HPDE6-E6E7 (cell line): ENCODE results near the gene NTN3.

Source experiments
- DNase-seq: peaks from one replicate; pipeline ENCODE4 v3.0.0; 2011; ENCODE audit warnings: missing footprints; ENCODE audit errors: extremely low spot score

NTN3 gene

DNA sequence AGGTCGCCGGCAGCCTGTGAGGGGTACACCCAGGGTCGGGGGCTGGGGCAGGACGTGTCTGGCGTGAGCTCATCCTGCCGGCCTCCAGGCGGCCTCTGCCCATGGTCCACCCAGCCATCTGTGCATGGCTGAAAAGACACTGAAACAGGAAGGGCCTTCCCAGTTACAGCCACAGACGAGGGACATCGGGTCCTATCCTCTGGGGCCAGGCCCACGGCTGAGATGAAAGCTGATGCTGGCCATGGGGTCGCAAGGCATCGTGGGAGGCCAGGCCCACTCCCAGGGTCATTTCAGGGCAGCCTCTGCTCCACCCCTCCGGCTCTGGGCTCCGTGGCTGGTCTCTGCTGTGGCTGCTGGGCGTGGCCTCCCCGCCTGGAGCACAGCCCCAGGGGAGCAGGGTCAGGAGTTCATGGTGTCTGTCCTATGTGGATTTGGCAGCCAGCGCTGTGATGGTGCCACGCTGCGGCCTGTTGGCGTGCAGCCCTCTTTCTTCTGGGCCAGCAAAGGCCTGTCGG is 26.1 kb downstream of the NTN3 start:
- no peak for DNase-seq

DNA sequence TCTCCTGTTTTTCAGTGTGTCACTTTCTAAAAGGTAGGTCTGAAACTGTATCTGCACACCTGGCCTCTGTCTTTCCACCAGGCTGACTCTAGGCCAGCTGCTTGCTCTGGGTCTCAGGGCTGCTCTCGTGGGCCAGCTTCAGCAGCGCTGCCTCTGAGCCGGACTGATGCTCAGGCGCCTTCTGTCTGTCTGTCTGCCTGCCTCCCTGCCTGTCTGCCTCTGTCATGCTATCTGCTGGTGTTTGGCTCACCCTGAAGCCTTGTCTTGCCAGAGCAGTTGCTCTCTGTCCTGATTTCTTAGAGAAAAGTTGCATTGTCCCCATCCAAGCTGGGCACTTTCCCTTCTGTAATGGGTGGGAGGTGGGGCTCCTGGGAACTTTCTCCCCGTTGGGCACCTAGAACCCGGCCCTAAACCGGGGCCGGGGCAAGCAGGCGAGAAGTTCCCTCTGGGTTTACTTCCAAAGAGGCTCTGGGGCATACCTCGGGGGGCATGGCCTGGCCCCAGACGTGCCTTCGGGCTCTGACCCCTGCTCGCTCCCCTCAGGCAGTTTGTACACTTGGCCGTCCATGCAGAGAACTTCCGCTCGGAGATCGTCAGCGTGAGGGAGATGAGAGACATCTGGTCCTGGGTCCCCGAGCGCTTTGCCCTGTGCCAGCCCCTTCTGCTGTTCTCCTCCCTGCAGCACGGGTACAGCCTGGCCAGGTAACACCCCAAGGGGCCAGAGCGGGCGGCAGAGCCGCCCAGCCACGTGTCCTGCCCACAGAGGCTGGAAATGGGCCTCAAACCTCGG is 26.8 kb downstream of the NTN3 start:
- DNase-seq, result no peak

DNA sequence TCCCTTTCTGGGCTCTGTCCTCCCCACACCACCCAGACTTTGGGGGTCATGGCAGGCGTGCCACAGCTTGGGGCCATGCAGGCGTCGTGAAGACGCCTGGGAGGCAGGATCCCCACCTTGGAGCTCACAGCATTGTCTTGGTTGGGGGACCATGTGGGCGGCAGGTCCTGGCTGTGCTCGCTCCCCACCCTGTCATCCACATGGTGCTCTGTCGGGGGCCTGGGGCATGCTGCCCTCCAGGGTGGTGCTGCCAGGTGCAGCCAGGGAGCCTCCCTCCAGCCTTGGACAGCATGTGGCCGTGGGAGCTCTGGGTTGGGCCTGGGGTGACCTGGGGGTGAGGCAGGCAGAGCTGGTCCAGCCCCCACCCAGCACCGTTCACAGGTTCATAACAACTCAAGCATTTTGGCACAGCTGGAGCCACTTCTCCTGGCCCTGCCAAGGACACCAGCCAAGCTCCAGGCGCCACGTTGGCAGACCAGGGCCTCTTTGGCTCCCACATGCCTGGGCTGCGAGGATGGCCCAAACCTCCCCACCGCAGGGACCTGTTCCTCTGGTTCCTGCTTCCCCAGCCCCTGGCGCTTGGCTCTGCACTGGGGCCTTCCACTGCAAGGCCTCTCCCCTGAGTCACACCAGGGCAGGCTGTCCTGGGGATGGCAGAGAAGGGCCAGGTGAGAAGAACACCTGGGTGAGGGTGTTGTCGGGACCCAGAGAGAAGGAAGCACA is 27.6 kb downstream of the NTN3 start:
- DNase-seq, result no peak

DNA sequence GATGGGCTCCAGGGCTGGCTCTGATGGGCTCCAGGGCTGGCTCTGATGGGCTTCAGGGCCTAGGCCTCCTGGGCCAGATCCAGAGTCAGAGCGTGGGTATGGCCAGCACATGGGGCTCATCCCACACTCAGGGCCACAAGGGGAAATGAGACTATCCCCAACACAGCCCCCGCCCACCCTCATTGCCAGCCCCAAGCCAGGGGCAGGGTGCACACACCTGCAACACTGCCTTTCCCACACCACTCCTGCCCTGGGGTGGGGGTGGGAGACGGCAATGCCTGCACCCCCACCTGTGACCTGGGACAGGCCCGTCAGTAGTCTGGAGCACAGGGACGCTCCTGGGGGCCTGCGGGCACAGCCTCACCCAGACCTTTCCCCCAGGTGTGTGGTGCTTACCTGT is 28.4 kb downstream of the NTN3 start:
- no peak for DNase-seq

DNA sequence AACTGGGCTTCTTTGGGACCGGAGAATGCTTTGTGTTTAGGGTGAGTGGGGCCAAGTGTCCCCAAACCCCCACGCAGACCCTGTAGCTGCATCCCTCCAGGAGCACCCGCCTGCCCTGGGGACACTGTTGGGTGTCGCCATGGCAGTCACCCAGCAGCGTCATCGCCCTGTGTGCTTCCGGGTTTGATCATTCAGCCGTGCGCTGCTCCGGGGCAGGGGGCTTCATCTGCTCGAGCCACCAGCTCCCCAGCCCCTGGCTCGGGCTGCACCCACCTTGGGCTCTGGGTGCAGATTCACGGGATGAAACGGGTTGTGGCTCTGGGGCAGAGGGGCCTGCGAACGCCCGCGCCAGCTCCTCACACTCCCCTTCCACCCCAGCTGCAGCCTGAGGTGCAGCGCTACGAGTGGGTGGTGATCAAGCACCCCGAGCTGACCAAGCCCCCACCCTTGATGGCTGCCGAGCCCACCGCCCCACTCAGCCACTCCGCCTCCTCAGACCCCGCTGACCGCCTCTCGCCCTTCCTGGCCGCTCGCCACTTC is 28.9 kb downstream of the NTN3 start:
- DNase-seq, result no peak

DNA sequence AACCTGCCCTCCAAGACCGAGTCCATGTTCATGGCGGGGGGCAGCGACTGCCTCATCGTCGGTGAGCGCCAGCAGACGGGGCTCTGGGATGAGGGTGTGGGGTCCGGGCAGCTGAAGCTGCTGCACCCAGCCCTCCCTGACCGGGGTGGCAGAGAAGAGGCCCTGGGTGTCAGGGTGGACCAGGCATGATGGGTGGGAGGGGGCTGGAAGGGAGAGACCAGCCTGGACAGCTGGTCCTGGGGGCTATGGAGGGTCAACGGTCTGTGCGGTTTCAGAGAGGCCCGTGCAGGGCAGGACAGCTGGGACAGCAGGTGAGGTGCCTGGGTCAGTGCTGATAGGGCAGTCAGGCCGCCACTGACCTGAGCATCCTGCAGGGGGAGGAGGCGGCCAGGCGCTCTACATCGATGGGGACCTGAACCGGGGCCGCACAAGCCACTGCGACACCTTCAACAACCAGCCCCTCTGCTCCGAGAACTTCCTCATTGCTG is 29.4 kb downstream of the NTN3 start:
- DNase-seq, result no peak

DNA sequence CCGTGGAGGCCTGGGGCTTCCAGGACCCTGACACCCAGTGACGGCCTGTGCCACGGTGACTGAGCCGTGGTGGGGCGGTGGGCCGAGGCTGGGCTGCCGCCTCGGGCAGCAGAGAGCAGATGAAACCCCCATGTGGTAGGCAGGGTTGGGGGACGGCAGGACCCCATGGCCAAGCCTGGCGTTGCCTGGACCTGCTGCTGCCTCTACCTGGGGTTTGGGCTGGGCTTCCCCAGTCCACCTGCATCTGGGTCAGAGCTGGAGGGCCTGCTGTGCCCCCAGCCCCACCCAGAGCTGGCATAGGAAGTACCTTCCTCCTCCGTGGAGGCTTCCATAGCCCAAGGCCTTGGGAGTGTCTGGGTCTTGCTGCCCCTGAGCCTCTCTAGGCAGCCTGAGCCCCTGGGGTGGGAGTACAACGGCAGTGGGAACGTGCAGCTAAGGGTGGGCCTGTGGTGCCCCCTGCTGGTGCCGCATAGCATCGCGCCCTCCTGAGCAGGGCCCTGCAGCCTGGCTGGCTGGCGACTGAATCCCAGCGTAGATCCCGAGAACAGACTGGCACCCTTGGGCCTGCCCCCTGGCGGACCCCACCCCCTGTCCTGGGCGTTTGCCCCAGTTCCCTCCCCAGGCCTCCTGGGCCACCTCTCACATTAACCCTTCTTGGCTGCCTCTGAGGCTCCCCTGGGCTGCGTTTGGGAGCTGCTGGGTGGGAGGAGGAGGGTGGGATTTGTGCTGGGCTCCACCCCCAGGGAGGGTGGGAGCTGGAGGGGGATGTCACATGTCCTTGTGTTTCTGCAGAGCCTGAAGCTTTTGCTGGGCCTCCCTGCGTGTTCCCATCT is 30.0 kb downstream of the NTN3 start:
- DNase-seq, result peak; percentile 51

DNA sequence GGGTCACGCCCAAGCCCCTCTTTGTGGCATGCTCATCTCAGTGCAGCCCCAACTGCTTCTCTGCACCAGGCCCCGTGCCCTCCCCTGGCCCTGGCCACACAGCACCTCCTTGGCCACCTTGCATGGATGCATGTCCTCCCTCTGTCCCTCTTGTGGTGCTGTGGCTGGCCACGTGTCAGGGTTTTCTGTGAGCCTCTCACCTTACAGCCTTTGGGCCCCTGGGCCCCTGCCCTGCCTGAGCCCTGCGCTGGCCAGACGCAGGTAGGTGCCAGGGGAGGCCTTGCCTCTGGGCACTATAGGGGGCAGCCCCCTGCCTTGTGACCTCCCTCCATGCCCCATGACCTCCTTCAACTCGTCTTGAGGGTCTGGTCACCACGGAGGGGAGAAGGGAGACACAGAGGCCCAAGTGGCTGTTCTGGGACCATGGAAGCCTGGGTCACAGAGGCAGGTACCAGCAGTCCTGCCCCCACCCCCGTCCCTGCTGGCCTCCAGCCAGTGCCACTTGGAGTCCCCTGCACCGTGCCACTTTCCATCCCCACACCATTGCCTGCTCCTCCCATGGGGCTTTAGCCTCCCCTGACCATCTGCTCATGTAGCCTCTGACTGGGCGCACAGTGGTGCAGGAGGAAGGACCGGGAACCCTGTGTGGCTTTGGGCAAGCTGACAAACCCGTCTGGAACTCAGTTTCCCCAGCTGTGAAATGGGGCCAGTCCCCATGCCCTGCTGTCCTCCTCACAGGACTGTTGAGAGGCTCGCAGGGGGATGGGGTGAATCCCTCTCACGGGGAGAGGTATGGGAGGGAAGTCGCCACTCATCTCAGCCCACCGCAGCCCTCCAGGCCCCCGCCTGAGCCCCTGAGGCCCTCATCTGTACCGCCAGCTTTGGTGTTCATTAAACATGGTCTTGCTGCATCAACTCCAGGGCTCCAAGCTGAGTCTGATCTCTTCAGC is 31.1 kb downstream of the NTN3 start:
- DNase-seq, result no peak

DNA sequence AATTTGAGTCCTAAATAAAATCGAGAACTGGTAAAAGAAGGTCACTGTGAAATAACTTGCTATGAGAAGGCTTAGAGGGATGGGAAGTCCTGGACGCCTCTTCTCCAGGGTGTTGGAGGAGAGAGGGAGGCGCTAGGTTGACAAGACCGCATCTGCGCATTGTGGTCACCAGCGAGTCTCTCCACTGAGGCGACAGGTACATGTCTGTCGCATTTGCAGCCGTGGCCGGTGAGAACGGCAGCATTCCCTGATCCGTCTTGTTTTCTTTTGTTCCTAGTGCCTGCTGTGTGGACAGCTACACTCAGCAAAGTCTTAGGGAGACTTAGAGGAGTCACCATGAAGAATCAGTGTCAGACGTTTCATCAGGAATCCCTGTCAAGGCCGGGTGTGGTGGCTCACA is 34.6 kb downstream of the NTN3 start:
- DNase-seq, result no peak

DNA sequence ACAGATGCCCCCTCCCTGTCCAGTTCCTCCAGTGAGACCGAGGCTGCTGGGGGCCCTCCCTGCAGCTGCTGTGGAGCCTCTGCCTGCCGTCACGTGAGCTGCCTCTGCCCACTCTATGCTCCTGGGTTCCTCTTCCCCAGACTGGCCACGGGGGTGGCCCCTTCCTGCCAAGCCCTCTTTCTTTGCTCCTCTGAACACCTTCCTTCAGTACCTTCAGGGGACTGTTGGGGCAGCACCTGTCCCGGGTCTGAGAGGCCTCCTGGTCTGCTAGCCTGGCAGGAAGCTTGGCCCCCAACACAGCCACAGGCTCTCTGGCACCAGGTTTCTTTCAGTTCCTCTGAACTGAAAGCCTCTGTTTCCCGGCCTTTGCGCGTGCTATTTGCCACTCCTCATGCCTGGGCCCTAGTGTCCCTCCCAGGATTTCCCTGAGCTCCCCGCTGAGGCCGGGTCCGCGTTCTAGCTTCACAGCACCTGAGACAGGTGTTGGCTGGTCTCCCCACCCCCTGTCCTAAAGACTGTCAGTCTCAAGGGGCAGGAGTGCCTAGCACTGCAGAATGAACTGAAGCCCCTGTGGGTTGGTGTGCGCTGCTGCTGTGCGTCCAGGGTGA is 36.1 kb downstream of the NTN3 start:
- DNase-seq, result no peak

DNA sequence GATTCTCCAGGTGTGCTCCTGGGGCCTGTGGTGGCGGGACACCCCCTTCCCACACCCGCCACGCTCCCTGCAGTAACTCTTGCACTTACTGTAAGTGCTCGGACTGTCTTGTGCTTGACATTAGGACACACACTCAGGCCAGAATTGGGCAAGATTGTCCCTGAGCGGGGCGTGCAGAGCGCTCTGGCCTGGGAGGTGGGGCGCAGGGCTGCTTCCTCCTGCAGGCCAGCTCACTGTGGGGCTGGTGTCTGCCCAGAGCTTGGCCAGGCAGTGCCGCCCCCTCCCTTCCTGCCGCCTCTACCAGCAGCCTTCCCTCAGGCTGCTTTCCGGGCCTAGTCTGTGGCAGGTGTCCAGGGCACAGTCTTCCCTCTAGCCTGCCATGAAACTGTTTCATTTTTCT is 36.6 kb downstream of the NTN3 start:
- no peak for DNase-seq

DNA sequence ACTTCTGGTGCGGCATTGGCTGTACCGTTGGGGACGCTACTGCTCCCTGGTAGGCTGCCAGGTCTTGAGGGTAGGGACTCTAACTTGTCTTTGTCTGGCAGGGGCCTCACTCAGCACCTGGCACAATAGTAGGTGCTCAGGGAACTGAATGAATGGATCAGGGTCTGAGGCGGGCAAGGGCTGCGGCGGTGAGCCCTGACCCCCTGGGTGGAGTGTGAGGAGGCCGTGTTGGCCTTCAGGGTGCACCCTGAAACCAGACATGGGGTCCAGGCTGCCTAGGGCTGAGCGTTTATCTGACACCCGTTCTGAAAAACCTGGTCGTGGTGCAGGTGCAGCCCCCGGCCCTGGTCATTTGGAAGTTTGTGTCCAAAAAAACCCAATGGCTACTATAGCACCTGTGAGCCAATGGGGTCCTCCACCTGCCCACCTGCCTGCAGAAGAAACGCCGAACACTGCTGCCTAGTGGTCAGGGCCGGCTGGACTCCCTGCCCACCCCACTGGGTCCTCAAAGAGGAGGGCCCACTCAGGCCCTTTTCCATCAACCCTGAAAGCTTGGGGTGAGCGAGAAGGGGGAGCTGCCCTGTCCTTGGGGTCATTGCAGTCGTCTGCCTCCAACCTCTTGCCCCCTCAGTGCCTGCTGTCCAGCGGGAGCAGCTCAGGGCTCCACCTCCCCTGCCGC is 37.8 kb downstream of the NTN3 start:
- DNase-seq, result no peak

DNA sequence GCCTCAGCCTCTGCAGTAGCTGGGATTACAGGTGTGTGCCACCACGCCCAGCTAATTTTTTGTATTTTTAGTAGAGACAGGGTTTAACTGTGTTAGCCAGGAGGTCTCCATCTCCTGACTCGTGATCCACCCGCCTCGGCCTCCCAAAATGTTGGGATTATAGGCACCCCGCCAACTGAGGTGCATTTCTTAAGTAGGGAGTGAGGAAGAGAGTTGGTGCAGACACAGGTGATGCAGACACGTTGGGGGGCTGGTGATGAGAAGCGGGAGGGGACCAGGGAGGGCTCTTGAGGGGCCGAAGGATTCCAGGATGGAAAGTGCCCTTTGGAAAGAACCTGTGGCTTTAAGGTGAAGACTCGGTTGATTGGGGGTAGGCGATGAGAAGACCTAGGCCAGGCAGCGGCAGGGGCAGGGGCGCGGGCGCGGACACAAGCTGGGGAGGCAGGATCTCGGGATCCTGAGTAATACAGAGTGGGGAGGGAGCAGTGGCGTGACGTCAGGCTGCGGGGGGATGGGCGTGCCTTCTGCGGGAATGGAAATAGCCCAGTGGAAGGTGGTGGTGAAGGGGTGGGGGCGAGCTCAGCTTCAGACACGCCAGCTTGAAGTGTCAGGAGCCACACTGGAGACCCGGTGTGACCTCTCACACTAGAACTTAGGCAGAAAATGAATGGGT is 40.2 kb downstream of the NTN3 start:
- peak; percentile 63 for DNase-seq

DNA sequence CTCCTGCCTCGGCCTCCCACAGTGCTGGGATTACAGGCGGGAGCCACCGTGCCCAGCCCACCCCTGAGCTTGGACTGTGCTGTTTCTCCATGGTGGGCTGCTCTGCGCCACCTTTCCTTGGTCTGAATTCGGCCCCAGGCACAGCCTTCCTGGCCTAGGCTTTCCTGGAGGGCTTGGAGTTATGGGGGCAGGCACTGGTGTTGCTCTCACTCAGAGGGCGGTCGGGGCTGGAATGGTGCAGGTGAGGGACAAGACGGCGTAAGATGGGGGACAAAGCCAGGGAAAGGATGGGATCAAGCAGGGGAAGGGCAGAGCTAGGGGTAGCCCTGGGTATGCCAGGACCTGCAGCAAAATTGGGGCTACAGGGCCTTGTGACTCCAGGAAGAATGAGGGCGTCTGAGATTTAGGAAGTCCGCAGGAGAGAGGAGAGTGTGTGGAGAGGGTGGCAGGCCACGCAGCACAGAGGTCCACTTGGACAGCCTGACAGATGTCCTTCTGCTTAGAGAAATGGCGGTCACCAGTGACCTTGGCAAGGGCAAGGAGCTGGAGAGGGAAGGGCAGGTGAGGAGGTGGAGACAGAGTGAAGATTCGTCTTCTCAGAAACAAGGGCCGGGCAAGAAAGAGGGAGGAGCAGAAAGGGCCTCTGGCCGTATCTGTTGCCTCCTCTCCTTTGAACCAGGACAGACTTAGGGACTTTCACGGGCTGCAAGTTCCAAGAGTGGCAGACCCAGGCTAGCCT is 41.1 kb downstream of the NTN3 start:
- no peak for DNase-seq

DNA sequence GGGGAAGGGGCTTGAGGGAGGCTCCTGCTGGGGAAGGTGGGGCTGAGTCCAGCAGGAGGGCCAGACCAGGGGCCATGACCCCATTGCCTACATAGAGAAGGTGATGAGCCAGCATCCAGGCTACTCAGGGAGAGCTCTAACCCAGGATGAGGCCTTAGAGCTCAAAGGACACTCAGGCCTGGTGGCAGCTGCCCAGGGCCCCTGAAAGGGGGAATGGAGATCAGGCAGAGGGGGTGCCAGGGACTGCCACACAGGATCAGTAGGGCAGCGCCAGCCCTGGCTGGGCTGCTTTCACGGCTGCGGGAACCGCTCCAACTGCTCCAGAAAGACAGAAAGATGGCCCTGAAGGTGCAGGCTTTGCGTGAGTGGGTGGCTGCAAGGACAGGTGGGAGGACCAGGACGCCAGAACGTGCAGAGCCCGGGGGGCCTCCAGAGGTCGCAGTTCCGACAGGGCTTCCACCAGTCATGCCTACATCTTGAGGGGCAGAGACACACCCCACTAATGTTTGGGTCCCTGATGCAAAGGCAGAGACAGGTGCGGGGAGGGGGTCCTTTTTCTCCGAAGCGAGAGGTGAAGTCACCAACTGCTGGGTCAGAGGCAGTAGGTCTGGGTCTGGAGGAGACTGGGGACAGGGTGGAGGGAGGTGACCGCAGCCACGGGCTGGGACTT is 41.8 kb downstream of the NTN3 start:
- DNase-seq, result no peak

DNA sequence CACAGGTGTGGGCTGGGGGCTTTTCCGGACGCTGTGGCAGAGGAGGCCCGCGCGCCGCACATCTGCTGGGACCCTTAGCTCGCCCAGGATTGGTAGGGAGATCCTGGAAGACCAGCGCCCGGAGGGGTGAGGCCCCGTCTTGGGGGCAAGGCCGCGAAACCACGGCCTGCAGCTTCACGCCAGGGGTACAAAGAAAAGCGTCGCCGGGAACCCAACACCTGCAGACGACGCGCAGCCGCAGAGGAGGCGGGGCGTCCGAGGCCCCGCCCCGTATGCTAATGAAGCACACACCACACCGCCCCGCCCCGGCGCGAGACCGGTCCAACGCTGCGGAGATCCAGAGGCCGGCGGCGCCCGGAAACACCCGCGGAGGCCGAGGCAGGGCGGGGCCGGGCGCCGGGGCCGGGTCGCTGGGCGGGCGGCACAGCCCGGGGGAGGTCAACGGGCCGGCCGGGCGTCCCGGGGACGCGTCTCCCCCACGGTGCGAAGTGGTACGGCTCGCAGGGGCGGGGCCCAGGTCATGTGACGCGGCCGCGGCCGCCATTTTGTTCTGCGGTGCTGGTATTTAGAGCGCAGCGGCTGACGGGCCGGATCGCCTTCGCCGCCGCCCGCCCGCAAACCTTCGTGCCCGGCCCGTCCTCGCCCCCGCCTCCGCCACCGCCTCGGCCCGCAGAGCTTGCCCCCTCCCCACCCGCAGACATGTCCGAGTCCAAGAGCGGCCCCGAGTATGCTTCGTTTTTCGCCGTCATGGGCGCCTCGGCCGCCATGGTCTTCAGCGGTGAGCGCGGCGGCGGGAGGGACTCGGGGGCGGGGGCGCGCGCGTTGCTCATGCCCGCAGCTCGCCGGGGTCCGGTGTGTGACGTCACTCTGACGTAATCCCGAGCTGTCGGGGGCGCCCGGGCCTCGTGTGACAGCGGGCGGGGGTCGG is 42.6 kb downstream of the NTN3 start, which contains the start of gene ATP6V0C:
Gene ATP6V0C, plus strand, starts transcription at position 548 of the 928 bp plus-strand sequence. Its CDS starts 152 bp downstream, at position 700.
- peak; percentile 87 for DNase-seq
